Uterus (tissue), 2 donors: ENCODE measurements around the gene KRT33A.

Experiments used
- POLR2A ChIP-seq, 2 donors: fragments of 450-650 bp; IDR thresholded peaks; one replicate each; pipeline ENCODE4 v1.6.1; 2016; ENCODE audit warnings: antibody characterized with exemption in 2 of 2, mild to moderate bottlenecking in 1 of 2, moderate library complexity in 1 of 2
- TF ChIP-seq, protein P1 (sequence below), 4 experiments: fragments of 200-600 bp in 2 of 4; fragments of 450-650 bp in 2 of 4; sonication (generic) in 2 of 4; IDR thresholded peaks; one replicate each; pipeline ENCODE4 v1.5.1; 2016 to 2019; ENCODE audit warnings: antibody characterized with exemption in 4 of 4, mild to moderate bottlenecking in 2 of 4, moderate library complexity in 1 of 4

DNA sequence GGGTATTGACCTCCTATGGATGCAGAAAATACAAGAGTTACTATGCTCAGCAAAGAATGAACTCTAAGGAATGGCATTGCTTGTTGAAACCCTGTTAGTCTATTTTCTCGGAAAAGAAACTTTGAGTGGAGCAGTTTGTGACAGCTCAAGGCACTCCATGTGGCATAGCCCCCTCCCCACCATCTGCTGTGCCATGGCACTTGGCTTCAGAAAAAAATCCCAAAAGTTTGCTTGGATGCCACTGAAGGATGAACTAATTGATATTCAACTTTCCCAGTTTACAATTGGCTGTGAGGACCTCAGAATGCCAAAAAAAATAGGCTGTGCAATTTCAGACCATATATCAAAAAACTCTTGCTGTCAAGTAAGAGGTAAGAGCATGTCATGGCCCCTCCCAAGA is 45.0 kb upstream of the KRT33A start:
- TF ChIP-seq POLR2A (IDR thresholded peaks at IDR 0.05): no peak
- TF ChIP-seq, protein P1, sequence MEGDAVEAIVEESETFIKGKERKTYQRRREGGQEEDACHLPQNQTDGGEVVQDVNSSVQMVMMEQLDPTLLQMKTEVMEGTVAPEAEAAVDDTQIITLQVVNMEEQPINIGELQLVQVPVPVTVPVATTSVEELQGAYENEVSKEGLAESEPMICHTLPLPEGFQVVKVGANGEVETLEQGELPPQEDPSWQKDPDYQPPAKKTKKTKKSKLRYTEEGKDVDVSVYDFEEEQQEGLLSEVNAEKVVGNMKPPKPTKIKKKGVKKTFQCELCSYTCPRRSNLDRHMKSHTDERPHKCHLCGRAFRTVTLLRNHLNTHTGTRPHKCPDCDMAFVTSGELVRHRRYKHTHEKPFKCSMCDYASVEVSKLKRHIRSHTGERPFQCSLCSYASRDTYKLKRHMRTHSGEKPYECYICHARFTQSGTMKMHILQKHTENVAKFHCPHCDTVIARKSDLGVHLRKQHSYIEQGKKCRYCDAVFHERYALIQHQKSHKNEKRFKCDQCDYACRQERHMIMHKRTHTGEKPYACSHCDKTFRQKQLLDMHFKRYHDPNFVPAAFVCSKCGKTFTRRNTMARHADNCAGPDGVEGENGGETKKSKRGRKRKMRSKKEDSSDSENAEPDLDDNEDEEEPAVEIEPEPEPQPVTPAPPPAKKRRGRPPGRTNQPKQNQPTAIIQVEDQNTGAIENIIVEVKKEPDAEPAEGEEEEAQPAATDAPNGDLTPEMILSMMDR (IDR thresholded peaks at IDR 0.05): no peak
